T follicular helper cell (primary cell): Measurements from ENCODE around the gene LAMA5.

Experiments used
- DNase-seq: peaks from one replicate; pipeline ENCODE4 v3.0.0-alpha.2; 2020; ENCODE audit warnings: low read depth

Gene LAMA5

DNA sequence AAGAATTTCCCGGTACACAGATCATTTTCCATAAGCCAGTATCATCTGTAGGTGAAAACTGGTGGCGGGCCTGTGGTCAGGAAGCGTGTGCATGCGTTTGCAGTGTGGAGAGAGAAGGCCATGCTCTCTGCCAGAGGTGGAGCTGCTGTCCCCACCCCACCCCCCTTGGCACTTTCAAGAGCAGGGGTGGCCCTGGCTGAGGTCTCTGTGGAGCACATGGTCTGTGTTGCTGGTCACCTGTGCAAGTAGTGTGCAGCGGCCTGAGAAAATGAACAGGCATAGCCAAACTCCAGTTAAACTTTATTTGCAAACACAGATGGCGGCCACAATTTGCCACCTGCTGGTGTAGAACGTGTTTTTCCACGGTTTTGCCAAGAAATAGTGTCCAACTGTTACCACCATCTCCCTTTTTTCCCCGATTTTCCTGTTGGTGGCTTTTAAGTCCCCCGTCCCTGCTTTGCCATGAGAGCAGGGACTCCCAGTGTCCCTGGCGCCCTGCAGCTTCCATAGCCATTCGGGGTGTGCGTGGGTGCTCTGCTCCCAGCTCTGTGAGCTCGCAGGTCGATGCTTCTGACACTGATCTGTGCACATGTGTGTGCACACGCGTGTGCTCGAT, 61.9 kb downstream of the LAMA5 start:
- no peak for DNase-seq

DNA sequence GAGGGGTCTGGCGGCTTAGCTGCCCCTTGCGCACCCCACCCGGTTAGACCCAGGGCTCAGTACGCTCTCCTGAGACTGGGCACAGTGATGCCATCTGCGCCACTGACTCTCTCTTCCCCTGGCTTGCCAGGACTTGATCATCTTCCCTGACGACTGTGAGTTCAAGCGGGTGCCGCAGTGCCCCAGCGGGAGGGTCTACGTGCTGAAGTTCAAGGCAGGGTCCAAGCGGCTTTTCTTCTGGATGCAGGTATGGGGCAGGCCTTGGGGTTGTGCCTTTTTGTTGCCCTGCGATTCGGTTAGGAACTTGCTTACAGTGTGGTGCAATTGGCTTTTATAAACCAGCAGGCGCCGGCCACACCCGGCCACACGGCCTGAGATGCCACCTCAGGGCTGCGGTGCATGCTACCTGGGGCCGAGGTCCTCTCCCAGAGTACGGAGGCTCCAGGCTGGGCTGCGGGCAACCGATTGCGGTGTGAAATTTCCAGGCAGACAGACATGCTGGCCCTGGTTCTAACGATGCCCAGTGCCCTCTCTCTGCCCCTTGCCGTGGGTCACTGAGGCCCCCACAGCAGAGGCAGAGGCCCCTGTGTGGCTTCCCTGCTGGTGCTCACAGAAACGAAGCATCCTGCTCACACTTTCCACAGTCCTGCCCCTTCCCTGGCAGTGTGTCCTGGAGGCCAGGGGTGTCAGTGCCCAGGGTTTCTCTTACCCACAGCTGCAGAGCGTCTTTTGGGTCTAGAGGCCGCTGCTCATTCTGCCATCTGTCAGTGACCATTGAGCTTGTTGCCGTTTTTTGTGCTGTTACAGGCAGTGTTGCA, 62.6 kb downstream of the LAMA5 start:
- no peak for DNase-seq

DNA sequence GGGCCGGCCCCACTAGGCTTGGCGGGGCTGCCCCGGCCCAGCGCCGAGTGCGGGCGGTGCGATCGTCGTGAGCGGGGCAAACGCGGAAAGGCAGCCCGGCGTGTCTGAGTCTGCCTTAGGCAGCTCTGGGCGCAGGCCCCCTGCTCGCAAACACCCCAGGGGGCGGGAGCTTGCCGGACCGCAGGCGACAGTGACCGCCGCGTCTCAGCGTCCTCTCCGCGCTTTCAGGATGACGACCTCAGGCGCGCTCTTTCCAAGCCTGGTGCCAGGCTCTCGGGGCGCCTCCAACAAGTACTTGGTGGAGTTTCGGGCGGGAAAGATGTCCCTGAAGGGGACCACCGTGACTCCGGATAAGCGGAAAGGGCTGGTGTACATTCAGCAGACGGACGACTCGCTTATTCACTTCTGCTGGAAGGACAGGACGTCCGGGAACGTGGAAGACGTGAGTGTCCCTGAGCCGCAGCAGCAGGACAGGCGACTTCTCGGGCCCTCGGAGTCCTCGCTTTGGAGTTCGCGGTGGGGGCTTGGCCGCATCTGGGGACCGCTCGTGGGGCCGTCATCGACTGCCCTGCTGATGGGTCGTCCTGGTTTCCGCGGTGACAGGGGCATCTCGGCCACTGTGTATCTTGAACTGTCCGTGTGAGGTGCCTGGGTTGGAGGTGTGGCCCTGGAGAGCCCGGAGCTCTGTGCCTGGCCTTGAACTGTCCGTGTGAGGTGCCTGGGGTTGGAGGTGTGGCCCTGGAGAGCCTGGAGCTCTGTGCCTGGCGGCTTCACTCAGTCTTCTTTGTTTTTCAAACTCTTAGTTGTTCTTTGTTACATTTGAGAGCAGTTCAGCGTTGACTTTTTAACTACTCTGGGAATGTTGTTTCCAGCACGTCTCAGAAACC, 63.5 kb downstream of the LAMA5 start:
- DNase-seq, result no peak

DNA sequence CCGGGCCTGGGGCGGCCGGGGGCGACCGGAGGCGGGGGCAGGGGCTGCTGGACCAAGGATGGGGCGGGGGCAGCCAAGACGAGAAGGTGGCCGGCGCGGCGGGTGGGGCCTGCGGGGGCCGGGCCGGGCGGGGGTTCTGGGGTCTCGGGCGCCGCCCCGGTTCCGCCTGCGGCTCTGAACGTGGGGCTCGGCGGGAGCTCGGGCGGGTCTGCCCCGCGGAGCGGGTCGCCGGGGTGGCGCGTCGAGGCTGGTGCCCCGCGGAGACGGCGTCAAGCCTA, 64.1 kb downstream of the LAMA5 start:
- no peak for DNase-seq

DNA sequence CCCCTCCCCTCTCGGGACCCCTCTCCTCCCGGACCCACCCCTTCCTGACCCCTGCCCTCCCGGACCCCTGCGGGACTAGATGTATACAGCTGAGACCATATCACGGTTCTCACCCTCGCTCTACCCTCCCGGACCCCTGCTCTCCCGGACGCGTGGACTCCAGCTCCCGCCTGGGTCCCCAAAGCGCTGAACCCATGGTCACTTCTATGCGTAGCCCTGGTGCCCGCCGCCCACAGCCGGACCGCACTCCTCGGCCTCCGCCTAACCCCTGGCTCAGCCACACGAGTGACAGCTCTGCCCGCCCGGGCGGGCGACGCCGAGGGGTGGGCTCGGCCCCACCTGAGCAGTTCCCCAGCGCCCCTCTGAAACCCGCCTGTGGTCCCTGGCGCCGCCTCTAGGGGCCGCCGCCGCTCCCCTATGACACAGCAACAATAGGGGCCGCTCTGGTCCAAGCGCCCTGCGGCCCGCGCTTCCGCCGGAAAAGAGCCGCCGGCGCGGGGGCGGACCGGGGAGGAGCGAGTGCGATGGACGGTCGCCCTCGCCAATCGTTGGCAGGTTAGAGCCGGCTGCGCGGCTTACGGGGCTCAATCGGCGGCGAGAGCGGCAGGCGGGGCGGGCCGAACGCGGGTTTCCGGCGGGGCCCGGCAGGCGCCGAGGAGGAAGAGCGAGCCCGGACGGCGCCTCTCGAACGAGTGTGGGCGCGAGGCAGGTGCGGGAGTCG, 64.6 kb downstream of the LAMA5 start, which contains the start of gene ADRM1:
Gene ADRM1 (plus strand): TSS at position 657 of the 721 bp plus-strand sequence. CDS start 572 bp downstream, outside the sequence.
- peak; percentile 93 for DNase-seq

DNA sequence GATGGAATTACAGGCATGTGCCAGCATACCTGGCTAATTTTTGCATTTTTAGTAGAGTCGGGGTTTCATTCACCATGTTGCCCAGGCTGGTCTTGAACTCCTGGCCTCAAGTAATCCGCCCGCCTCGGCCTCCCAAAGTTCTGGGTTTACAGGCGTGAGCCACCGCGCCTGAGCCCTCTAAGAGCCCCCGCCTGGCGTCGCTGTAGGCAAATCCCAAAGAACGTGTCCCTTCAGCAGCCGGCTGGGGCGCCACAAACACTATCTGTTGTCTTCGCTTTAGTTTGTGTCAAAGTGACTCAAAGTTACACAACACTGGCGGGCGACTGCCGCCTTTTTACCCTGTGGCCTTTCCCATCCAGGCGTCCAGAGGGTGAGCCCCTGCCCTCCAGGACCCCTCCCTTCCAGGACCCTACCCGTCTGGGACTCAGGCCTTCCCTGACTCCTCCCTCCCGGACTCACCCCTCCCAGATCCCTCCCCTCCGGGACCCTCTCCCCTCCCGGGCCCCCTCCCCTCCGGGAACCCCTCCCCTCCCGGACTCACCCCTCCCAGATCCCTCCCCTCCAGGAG, 65.3 kb downstream of the LAMA5 start:
- DNase-seq, result peak; percentile 81

DNA sequence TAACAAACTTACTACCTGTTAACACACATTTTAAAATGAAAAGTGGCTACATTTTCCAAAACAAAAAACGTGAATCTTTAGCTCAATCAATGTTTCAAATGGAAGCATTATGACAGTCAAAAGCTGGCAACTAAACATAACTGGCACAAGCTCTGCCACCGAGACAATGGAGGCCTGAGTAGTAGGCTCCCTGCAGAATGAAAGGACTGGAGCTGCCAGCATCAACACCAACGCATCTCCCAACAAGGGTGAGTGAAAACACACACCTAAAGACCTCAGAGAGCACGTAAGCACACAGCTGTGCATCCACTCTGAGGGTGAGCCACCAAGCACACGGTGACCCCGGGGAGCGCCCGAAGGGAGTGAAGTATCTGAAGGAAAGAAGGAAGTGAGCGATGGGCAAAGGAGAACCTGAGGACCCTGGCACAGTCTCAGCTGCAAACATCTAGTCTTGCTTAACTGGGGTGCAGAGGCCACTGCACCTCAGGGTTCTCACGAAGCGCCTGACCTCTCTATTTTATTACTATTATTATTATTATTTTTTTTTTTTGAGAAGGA, 65.9 kb downstream of the LAMA5 start:
- DNase-seq, result no peak

DNA sequence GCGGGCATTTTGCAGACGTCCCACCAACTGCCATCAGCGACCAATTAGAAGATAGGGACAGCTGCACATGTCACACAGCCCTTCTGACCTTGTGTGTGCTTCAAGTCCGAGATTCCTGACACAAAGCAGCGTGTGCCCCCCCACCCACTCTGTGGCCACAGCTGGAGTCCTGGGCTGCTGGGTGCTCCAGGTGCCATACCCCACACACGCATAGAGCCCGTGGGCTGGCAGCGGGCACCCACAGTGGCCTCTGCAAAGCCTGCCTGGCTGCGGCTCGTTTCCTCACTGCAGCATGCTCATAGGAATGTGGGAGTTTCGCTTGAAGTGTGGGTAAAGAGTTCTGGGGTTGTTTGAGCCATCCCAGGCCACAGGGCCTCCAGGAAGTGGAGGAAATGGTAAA, 66.8 kb downstream of the LAMA5 start:
- no peak for DNase-seq

DNA sequence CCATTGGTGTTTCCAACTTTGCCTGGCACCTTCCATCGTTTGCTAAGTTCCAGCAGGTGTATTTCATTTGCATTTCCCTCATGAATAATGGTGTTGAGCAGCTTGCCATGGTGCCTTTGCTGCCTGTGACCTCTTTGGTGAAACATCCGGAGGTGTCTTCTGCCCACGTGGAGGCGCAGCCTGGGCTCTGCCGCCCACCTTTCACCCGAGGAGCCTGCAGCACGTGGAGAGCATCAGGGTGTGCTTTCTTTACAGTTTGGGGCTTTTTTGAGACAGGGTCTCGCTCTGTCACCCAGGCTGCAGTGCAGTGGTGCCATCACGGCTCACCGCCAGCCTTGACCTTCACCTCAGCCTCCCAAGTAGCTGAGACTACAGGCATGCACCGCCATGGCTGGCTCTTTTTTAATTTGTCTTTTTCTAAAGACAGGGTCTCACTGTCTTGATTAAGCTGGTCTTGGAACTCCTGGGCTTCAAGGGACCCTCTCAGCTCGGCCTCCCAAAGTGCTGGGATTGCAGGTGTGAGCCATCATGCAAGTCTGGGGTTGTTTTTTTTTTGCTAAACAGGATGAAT, 67.4 kb downstream of the LAMA5 start:
- no peak for DNase-seq

DNA sequence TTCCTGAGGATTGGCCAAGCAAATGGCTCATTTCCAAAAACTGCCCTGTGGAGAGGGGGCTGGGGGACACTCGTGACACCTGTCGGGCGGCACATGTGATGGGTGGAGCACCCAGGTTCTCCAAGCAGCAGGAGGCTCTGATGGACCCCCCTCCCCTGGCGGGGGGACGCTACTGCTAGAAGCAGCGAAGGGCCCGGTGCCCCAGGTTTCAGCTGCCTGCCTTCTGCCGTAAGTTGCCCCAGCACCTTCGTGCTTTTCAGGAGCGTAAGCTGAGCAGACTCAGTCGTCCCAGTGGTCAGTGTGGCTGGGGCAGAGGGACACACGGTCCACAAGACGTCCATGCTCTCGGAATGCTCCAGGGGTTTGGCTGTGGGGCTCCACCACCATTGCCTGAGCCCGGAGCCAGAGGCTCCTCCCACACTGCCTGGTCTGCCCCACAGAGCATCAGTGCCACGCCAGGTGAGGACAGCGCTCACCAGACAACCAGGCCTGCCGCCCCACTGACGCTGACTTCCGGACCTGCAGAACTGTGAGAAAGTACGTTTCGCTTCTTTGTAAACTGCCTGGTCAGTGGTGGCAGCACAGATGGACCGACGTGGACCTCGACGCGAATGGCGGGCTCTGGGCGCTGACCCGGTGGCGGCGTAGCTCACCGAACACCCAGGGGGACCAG, 68.4 kb downstream of the LAMA5 start:
- DNase-seq, result no peak

DNA sequence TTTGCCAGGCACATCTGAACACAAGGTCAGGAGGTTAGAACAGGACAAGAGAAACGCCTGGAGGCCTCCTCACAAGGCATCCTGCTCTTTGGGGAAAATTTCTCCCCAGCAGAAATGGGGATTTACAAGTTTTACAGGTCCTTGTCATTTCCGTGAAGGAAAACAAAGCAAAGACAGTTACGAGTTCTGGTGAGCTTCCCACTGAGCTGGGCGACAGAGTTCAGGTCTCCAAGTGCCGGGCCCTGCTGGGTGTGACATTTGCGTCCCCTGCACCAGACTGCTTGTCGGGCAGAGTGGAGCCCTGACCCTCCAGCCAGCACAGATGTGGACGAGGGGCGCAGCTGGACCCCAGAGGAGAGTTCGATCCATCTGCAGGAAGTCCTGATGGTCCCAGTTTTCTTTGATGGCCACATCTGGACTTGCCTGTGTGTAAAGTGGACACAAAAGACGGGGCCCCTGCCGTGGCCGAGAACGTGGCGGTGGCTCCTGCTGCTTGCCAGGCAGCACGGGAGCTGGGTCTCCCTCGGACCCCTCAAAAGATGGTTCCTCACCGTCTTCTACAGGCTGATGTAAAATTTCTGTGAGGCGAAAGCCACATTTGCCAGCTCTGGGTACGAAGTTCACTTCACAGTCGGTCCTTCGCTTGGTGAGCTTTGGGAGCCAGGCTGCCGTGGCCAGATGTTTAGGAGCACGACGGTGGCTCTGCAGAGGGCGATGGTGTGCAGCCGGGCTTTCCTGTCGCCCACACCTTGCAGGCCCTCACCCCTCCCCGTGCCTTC, 69.5 kb downstream of the LAMA5 start:
- no peak for DNase-seq

DNA sequence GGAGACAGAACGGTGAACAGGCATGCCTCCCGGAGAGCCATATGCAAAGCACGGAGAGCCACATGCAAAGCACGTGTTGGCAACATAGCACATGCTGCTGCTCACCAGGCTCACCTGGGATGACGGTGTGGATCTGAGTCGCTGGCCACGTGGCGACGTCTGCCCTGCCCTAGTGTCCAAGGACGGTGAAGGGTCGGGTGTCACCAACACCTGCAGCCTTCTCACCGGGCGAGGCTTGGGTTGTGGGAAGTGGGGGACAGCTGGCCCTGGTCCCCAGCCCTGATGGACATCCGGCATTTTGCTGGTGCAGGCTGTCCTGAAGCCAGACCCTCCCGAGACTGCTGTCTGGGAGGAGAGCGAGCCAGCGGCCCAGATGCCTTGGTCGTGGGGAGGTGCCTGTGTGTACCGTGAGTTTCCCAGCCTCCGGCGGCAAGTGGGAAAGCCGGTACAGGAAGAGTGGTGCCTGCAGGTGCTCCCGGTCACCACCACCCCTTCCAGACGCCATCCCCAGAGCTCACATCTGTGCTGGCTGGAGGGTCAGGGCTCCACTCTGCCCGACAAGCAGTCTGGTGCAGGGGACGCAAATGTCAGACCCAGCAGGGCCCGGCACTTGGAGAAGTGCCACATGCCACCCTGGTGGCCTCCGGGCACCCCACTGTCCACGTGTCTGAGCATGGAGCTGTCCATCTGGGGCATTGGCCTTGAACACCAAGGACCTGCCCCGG, 70.2 kb downstream of the LAMA5 start:
- no peak for DNase-seq

DNA sequence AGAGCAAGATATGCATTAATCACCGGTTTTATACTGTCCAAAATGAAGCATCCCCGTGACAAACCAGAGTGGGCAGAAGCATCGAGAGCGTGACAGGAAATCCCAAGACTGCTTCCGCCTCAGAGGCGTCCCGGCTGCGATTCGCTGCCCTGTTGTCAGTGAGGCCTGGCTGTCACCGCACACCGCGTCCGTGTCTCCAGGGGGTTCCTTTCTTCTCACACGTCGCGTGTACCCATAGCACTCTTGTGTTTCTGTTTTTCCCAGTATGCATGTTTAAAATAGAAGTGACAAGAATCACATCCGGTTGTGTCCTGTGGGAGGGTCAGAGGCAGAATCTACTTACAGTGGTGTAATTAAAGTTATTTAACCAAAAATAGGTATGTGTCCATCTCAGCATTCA, 72.6 kb downstream of the LAMA5 start:
- no peak for DNase-seq

DNA sequence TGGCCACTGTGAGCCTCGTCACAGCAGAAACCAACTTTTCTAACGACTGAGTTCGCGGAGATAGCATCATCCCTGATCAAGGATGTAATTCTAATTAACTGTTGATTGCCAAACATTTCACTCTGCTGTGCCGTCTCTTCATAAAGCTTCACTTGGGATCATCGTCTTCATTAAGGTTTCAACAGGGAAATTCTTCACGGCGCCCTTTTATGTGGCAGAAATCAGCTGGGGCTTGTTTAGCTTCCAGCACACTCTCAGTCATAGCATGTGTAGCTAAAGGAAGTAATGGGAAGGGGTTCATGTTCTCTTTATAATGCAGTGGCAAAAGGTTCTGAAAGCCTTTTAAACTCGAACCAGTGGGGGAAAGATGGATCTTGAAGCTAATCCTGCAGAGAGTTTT, 73.2 kb downstream of the LAMA5 start:
- DNase-seq, result no peak

DNA sequence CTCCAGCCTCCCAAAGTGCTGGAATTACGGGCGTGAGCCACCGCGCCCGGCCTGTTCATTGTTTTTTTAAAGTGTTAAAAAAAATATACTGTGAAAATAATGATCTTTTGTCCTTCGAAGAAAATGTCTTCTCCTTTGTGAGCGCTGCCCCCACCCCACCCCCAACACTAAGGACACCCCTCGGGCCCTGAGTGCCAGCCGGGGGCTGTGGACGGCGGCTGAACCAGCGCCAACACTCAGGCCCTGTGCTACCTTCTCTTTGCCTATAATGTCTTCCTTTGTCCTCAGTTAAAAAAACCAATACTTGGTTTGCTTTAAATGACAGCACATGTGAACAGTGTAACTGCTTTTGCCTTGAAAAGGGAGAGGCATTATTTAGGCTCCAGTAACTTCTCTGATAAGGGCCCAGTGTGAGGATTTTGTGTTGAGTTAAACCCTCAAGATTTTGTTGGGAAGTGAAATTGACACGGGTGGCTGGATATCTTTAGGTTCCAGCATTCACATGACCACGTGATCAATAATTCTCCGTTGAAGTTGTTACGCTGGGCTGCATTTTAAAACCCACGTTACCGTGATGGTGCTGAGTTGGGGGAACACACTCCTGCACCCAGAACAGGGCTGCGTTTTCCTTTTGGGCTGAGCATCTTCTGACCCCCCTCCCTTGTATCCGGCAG, 73.9 kb downstream of the LAMA5 start:
- no peak for DNase-seq

DNA sequence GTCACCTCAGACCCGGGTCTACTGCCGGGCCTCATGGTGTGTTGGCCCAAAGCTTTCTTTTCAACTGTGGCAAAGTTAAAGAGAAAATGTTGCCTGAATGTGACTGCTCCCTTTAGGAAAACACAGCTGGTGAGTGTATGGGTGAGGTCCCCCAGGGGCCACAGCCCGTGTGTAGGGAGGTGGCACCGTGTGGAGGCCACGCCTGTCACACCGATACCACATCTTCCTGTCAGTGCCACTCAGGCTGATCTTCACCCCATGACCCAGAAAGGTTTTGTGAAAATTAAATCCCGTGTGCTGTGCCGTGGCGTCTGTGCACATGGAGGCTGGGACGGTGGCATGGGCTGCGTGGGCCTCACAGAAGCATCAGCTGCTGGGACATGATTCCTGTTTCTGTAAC, 75.0 kb downstream of the LAMA5 start:
- no peak for DNase-seq

DNA sequence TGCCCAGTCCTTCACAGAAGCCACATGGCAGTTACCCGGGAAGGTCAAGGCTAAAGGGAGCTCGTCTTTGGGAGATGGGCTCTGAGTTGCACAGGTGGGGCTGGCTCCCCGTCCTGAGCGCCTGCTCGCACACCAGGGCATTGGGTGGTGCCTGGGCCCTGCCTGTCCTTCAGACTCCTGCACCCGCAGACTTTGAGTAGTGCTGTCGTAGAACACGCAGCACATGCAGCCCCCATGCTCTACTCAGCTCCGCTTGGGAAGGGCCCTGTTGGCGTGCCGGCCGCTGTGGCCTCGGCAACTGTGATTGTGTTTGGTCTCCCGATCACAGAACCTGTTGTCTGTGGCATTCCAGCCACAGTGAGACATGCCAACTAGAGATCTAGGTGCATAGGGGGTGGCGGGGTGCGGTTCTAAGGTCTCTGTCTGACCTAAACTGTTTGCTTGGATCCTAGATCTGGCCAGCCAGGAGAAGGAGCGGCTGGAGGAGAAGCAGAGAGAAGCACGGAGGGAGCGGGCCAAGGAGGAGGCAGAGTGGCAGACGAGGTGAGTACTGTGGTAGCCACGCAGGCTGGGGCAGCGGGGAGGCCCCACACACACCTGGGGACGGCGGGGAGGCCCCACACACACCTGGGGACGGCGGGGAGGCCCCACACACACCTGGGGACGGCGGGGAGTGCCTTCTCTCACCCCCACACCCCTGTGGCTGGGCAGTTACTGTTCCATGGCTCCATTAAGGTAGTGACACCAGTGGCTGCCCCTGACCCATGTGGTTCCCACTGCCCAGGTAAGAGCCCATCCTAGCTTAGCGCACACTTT, 75.7 kb downstream of the LAMA5 start:
- no peak for DNase-seq

DNA sequence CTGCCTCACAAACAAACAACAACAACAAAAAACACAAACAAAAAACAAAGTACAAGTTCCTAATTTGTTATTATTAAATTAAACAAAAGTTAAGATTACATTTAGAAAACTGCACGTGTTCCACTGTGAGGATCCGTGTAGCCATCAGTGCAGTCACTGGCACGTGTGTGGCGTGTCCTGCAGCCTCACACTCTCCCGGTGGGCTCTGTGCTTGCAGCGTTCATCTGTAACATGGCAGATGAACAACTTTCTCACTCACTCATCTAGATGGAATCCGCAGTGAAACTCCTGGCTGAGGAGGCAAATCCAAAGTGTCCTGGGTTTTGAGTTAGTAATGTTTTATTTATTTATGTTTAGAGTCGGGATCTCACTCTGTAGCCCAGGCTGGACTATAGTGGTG, 77.2 kb downstream of the LAMA5 start:
- DNase-seq, result no peak
